B cell (primary cell): ENCODE measurements around the gene ZBTB25. TPM values are rescaled to one million over a fixed set of nuclear protein-coding genes. Genes with fewer than 3 reads are reported as not detected.
A peak's percentile ranks its signal among the peaks of the same experiment; 100 is the strongest.

Experiments
- ATAC-seq: fragments of 200-7000 bp; cut with Tn5 transposase; one replicate; pipeline ENCODE4 v1.10.0; 2021; ENCODE audit warnings: low read depth, mild to moderate bottlenecking, moderate number of reproducible peaks, moderate library complexity
- CTCF ChIA-PET: fragments of 350-600 bp; sonication (Branson Sonifier 250); formaldehyde crosslinking; loops from one replicate; lab custom pipeline; 2021; ENCODE audit warnings: antibody characterized with exemption, inconsistent platforms; lab: Charles Lee
- POLR2A ChIA-PET: fragments of 350-600 bp; sonication (Branson Sonifier 250); formaldehyde crosslinking; loops from one replicate; lab custom pipeline; 2021; ENCODE audit warnings: antibody characterized with exemption; lab: Charles Lee
- DNase-seq: peaks from one replicate; pipeline ENCODE4 v3.0.0; 2013
- H2AFZ ChIP-seq: 2 replicates; pipeline ENCODE4 v1.6.1; 2012; ENCODE audit warnings: mild to moderate bottlenecking, low read depth, low read length; ENCODE audit not compliant: insufficient read depth, poor library complexity, severe bottlenecking
- H3K27ac ChIP-seq, 2 donors: 1 replicate in 1 of 2; 2 replicates in 1 of 2; pipeline ENCODE4 v1.5.1; 2012 to 2013; ENCODE audit warnings: low read length in 2 of 2, mild to moderate bottlenecking in 2 of 2, moderate library complexity in 1 of 2
- H3K27me3 ChIP-seq, 4 experiments: fragments of 200-600 bp in 1 of 4; sonication (generic) in 1 of 4; replicated peaks in 1 of 4; 1 replicate in 2 of 4; 2 replicates in 2 of 4; pipeline versions ENCODE4 v1.6.1 to v1.7.0; 2013 to 2016; ENCODE audit warnings: low read length in 3 of 4, mild to moderate bottlenecking in 2 of 4, mixed read lengths in 1 of 4, moderate library complexity in 1 of 4; ENCODE audit not compliant: insufficient read depth in 4 of 4, control insufficient read depth in 3 of 4; ENCODE audit errors: control extremely low read depth in 1 of 4
- H3K36me3 ChIP-seq, 2 experiments: replicated peaks in 1 of 2; 1 replicate in 1 of 2; 2 replicates in 1 of 2; pipeline versions ENCODE4 v1.6.1 to v1.7.1; 2013; ENCODE audit warnings: low read length in 1 of 2; ENCODE audit not compliant: insufficient read depth in 2 of 2, control insufficient read depth in 1 of 2; ENCODE audit errors: control extremely low read depth in 1 of 2, extremely low read depth in 1 of 2
- H3K4me1 ChIP-seq, 2 donors: fragments of 200-600 bp in 1 of 2; sonication (generic) in 1 of 2; 1 replicate in 1 of 2; 2 replicates in 1 of 2; pipeline versions ENCODE4 v1.5.1 to v1.6.1; 2013 to 2017; ENCODE audit warnings: low read length in 2 of 2; ENCODE audit not compliant: control insufficient read depth in 2 of 2, insufficient read depth in 2 of 2
- H3K4me2 ChIP-seq: replicated peaks from 2 replicates; pipeline ENCODE3; 2012; ENCODE audit warnings: mild to moderate bottlenecking, low read depth, low read length; ENCODE audit not compliant: poor library complexity, severe bottlenecking
- H3K4me3 ChIP-seq, 5 experiments: fragments of 200-600 bp in 1 of 5; sonication (generic) in 1 of 5; 1 replicate in 3 of 5; 2 replicates in 2 of 5; pipeline versions ENCODE4 v1.5.1 to v1.7.0; 2011 to 2016; ENCODE audit warnings: low read length in 4 of 5, mild to moderate bottlenecking in 4 of 5, low read depth in 2 of 5, control low read depth in 1 of 5, moderate library complexity in 1 of 5; ENCODE audit not compliant: insufficient read depth in 1 of 5; ENCODE audit errors: control extremely low read depth in 1 of 5, extremely low read depth in 1 of 5
- H3K79me2 ChIP-seq: fragments of 200-600 bp; sonication (generic); one replicate; pipeline ENCODE4 v1.6.0; 2016; ENCODE audit warnings: low read length; ENCODE audit not compliant: control insufficient read depth, insufficient read depth
- H3K9ac ChIP-seq: fragments of 200-600 bp; sonication (generic); 2 replicates; pipeline ENCODE4 v1.6.1; 2017; ENCODE audit warnings: mild to moderate bottlenecking, low read length, moderate library complexity
- H3K9me3 ChIP-seq, 3 donors: one replicate each; pipeline versions ENCODE4 v1.6.1 to v1.7.1; 2013; ENCODE audit warnings: low read length in 2 of 3; ENCODE audit not compliant: control insufficient read depth in 2 of 3, insufficient read depth in 1 of 3; ENCODE audit errors: control extremely low read depth in 1 of 3
- H4K20me1 ChIP-seq: 2 replicates; pipeline ENCODE4 v1.6.0; 2012; ENCODE audit warnings: mild to moderate bottlenecking, low read length; ENCODE audit not compliant: insufficient read depth, control insufficient read depth, poor library complexity, severe bottlenecking
- H3K27ac Mint-ChIP-seq: one replicate; pipeline ENCODE4 v1.8.0; 2021; ENCODE audit warnings: mixed read lengths
- H3K27me3 Mint-ChIP-seq: one replicate; pipeline ENCODE4 v1.8.0; 2021; ENCODE audit warnings: mixed read lengths
- H3K4me1 Mint-ChIP-seq: one replicate; pipeline ENCODE4 v1.8.0; 2021; ENCODE audit warnings: mixed read lengths
- H3K4me3 Mint-ChIP-seq: one replicate; pipeline ENCODE4 v1.8.0; 2021; ENCODE audit warnings: mixed read lengths
- H3K9me3 Mint-ChIP-seq: one replicate; pipeline ENCODE4 v1.8.0; 2022; ENCODE audit warnings: mixed read lengths; ENCODE audit not compliant: insufficient read depth
- CTCF ChIP-seq: fragments of 200-600 bp; IDR thresholded peaks from one replicate; pipeline ENCODE4 v1.8.0; 2022; ENCODE audit warnings: antibody characterized with exemption, mild to moderate bottlenecking
- EZH2 ChIP-seq: IDR thresholded peaks from 2 replicates; pipeline ENCODE4 v1.6.1; 2012; ENCODE audit warnings: borderline replicate concordance, low read depth, mild to moderate bottlenecking, moderate library complexity, low read length; ENCODE audit not compliant: insufficient read depth, poor library complexity, severe bottlenecking
- WGBS: methylation state at CpG from one replicate; pipeline ENCODE4 v1.1.5; 2013; ENCODE audit warnings: missing lambda C conversion rate; ENCODE audit not compliant: insufficient coverage; 5-methylcytosine and 5-hydroxymethylcytosine counted together
- intact Hi-C: fragments of 100-400 bp; cut with micrococcal nuclease; formaldehyde crosslinking; loops from one replicate; pipeline ENCODE4 v1.10.0; 2022
- polyA plus RNA-seq: library from polyadenylated mRNA; depleted of rRNA; stranded (reverse); fragments of >200 nt; gene quantifications from 2 replicates; pipeline ENCODE4 v1.2.3, GENCODE V29; 2012
- total RNA-seq, 2 donors: library from RNA; stranded (reverse); fragments of 120-200 nt in 1 of 2; gene quantifications; 1 replicate in 1 of 2; 2 replicates in 1 of 2; pipeline versions ENCODE4 v1.2.3 to v1.2.4, GENCODE V29; 2013 to 2022

The ZBTB25 gene
- total and polyA plus RNA-seq, 2 donors (not counting 1 experiment from before 2014, with no cell fraction given): 20.8 to 45.7 TPM

- Mint-ChIP-seq H3K27ac (peak overlapping the region; percentile 32), H3K9me3 (no peaks in the 10 kb centered on the region), H3K4me3 (no peak overlapping the region), H3K4me1 (peaks cover 53% of the 10 kb centered on the region), H3K27me3 (no peaks in the 10 kb centered on the region)
- no peaks in the 10 kb centered on the region for H3K9me3 ChIP-seq
- no peak overlapping the region for H3K27ac ChIP-seq
- WGBS: 80% methylated on average over 1 of the region's 4 CpGs
- TF ChIP-seq EZH2: no peak
- no peak for TF ChIP-seq CTCF
- H3K4me3 ChIP-seq: no peak overlapping the region
- ATAC-seq: no peak
- intact Hi-C loops: no loop called here
- peaks cover 32 to 34% of the 10 kb centered on the region in 2 donors for H3K4me1 ChIP-seq
- ChIA-PET CTCF (interaction anchor here (0.8 to 1.2 kb wide), 3 partner anchors 10 kb away, joined by 3 to 4 read pairs (median 4); no protein-coding TSS in a partner anchor), POLR2A (no interaction called here)
- H3K27me3 ChIP-seq: no peaks in the 10 kb centered on the region
- no peak overlapping the region for H3K9ac ChIP-seq
- no peak overlapping the region for H2AFZ ChIP-seq
- no peak for DNase-seq
- H3K79me2 ChIP-seq: no peaks in the 10 kb centered on the region
- H3K4me2 ChIP-seq: no peak overlapping the region
- H3K36me3 ChIP-seq: peaks cover 0 to 19% of the 10 kb centered on the region in 2 experiments
- no peaks in the 10 kb centered on the region for H4K20me1 ChIP-seq
Measured at GRCh38 chr14:64459405-64460136, 44.1 kb downstream of the ZBTB25 start.

- H3K27ac Mint-ChIP-seq: no peak overlapping the region
- Histone ChIP-seq H3K79me2 (no peaks in the 10 kb centered on the region), H3K27me3 (no peaks in the 10 kb centered on the region), H2AFZ (no peak overlapping the region), H3K9ac (no peak overlapping the region), H3K9me3 (no peaks in the 10 kb centered on the region), H3K4me1 (peaks cover 16 to 22% of the 10 kb centered on the region in 2 donors), H3K4me3 (no peak overlapping the region), H3K4me2 (no peak overlapping the region), H4K20me1 (no peaks in the 10 kb centered on the region), H3K27ac (no peak overlapping the region), H3K36me3 (peaks cover 8 to 25% of the 10 kb centered on the region in 2 experiments)
- CTCF ChIA-PET: interaction anchor here (1.1 kb wide), 1 partner anchor 25 kb away, joined by 3 read pairs; no protein-coding TSS in a partner anchor
- intact Hi-C loops: no loop called here
- H3K27me3 Mint-ChIP-seq: no peaks in the 10 kb centered on the region
- 99% methylated on average over 10 of the region's 10 CpGs for WGBS
- H3K9me3 Mint-ChIP-seq: no peaks in the 10 kb centered on the region
- TF ChIP-seq CTCF: no peak
- TF ChIP-seq EZH2: no peak
- no peak overlapping the region for H3K4me3 Mint-ChIP-seq
- no peak for ATAC-seq
- POLR2A ChIA-PET: interaction anchor here (0.7 kb wide), 1 partner anchor 9 kb away, joined by 4 read pairs; no protein-coding TSS in a partner anchor
- no peak for DNase-seq
- H3K4me1 Mint-ChIP-seq: peaks cover 39% of the 10 kb centered on the region
Measured at GRCh38 chr14:64454671-64455070, 49.0 kb downstream of the ZBTB25 start.
